ENCODE results near the gene TMEM119.
"Not testable (repeated sequence)": the region's sequence is repeated elsewhere in the genome, so short reads cannot be mapped to it uniquely, and the experiment has no call there.

Gene TMEM119

DNA sequence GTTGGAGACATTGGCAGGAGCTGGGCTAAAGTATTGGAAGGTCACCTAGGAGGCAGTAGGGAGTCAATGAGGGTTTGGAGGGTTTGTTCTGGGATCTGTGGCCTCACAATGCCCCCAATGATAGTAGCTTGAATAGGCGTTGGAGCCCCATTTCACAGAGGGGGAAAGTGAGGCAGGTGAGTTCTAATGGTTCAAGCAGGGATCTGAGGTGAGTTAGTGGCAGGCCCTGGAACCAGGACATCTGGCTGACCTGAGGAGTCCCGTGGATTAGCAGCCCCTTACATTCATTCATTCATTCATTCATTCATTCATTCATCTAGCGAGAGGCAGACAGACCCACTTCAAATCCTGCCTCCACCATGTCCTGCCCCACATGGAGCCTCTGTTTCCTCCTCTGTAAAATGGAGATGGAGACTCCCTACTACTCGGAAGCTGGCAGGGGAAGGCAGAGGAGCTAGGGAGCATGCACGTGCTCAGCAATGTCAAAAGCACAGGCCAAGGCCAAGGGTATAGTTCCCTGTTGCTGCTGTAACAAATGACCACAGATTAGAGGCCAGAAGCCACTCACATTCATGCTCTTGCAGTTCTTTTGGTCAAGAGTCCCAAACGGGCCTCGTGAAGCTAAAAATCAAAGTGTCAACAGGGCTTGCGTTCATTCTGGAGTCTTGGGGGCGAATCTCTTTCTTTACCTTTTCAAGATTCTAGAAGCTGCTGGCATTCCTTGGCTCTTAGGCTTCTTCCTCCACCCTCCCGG lies 2.2 kb upstream of the TMEM119 start:
- DNase-seq (ENCODE audit: low read depth): no peak

- no peak for DNase-seq (ENCODE audit: low read depth)
These were observed 1.7 kb upstream of the TMEM119 start for GRCh38 chr12:108599541-108599940.

- no peak for DNase-seq (ENCODE audit: low read depth)
These were observed 818 bp upstream of the TMEM119 start for GRCh38 chr12:108598553-108599250.

- no peak for DNase-seq (ENCODE audit: low read depth)
These were observed 878 bp downstream of the TMEM119 start for GRCh38 chr12:108596854-108597558.

GRCh38 chr12:108595711-108596647 lies 1.9 kb downstream of the TMEM119 start:
- DNase-seq (ENCODE audit: low read depth): no peak

GRCh38 chr12:108594960-108595710 lies 2.7 kb downstream of the TMEM119 start:
- DNase-seq (ENCODE audit: low read depth): no peak

DNA sequence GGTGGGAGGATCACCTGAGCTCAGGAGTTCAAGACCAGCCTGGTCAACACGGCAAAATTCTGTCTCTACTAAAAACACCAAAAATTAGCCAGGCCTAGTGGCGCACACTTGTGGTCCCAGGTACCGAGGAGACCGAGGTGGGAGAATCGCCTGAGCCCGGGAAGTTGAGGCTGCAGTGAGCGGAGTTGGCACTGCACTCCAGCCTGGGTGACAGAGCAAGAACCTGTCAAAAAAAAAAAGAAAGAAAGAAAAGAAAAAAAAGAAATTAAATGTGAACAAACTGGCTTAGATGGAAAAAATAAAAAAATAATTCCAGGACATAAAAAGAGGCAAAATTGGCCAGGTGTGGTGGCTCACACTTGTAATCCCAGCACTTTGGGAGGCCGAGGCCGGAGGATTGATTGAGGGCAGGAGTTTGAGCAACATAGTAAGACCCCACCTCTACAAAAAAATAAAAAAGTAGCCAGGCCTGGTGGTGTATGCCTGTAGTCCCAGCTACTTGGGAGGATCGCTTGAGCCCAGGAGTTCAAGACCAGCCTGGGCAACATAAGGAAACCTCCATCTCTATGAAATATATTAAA lies 3.5 kb downstream of the TMEM119 start:
- DNase-seq (ENCODE audit: low read depth): no peak

DNA sequence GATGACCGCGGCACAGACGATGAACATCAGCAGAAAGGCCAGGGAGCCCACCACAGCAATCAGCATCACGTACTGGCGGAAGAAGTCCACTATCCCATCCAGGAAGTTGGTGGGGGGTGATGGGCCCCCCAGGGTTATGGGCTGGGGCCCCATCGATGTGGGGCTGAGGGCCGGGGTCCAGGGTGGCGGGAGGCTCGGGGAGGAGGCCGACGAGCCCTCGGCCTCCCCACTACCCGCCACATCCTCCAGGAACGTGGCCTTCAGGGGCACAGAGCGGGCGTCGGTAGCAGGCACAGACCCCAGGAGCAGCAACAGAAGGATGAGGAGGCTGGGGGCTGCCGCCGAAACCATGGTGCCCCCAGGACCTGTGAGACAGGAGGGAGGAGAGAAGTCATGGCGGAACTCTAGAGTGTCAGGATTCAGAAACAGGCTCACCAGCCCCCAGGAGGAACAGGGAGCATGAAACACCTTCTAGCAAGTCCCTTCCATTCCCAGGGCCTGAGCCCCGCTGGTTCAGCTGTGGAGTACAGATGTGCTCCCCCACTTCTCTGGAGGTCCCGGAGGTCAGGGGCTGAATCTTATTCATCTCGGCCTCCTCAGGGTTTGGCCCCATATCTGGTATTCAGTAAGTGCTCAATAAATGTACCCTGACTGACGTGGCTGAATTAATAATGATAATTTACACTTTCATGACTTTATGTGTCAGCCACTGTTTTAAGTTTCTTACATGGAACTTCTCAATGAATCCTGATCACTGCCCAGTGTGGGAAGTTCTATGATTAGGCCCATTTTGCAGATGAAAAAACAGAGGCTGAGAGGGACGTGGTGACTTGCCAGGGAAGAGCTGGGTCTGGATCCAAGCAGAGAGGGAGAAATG lies 5.6 kb downstream of the TMEM119 start:
- DNase-seq (ENCODE audit: low read depth): no peak

DNA sequence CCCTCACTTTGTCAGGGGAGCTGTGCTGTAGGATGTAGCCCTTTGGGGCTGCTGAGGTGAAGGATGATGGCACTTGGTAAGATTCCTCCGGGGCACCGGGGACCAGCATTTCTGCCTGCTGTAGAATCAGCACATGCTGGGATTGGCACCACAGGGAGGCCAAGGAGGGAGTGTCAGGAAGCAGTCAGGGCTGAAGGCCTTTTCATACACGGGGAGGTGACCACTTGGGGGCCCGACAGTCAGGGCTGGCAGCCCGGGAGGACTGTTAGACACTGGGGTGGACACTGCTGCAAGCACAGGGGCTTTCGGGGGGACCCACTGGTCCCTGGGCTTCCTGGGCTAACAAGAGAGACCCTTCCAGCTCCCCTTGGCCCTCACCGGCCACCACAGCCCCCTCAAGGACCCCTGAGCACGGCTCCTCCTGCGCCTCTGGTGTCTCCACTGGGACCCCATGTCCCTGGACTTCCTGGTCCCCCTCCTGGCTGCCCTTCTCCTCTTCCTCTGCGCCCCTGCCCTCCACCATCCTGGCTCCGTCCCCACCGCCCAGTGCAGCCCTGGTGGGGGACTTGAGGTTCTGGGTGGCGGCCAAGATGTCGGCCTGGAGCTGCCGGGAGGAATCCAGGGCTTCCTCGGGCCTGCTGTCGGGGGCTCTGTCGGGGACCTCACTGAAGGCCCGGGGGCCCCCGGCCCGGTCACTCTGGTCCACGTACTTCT lies 6.5 kb downstream of the TMEM119 start:
- DNase-seq (ENCODE audit: low read depth): no peak

DNA sequence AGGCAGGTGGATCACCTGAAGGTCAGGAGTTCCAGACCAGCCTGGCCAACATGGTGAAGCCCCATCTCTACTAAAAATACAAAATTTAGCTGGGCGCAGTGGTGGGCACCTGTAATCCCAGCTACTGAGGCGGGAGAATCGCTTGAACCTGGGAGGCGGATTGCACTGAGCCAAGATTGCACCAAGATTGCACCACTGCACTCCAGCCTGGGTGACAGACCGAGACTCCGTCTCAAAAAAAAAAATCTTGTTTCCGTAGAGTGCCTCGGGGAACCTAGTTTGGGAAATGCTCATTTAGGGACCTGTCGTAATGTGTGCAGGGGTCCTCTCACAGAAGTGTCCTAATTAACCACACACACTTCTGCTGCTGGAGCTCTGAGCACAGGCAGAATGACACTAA lies 7.4 kb downstream of the TMEM119 start:
- not testable (repeated sequence) for DNase-seq (ENCODE audit: low read depth)

GRCh38 chr12:108589840-108590229 lies 8.0 kb downstream of the TMEM119 start:
- no peak for DNase-seq (ENCODE audit: low read depth)

DNA sequence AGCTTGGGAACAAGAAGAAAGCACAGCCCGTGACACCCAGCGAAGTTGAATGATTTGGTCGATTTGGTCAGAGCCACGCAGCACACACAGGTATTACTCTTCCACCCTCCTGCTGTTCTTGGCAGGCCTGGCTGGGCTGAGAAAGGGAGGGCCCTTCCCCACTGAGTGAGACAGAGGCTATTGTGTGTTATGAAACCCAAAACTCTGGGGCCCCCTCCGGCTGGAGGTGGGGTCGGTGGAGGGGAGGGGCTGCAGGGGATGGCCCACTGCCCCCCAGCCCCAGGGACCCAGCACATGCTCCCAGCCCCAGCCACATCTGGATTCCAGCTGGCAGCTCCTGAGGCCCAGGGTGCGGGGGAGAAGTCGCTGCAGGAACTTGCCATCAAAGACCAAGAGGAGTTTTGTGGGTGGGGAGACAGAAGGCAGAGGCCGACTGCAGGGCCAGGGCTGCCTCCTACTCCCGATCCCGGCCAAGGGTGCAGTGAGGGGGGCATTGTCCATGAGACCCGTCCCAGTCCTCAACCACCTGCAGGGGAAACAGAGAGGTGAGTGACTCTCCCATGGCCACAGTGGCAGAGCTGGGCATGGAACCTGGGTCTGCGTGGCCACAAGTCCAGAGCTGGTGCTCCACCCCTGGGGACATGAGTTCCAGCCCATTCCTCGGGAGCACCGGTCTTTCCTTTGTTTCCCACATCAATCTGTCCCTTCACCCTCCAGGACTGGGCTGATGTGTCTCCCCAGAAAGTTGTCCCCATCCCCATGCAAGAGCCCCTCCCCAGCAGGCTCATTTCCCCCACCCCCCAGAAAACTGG lies 8.7 kb downstream of the TMEM119 start:
- DNase-seq (ENCODE audit: low read depth): no peak

- no peak for DNase-seq (ENCODE audit: low read depth)
These were observed 10.1 kb downstream of the TMEM119 start for GRCh38 chr12:108587826-108588225.

DNA sequence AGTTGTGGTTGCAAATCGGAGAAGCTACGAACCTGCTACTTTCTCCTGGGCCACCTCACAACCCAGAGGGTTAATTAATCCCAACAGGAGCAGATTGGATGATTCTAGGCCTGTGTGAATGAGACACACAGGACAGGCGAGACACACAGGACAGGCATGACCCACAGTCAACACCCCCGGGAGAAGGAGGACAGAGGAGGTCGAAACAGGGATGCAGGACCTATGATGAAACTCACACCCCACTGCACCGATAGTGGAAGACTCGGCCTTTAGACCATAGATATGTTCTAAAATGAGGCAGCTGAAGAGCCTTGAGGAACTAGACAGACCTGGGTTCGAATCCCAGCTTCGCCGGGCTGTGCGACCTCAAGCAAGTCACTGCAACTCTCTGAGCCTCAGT lies 11.6 kb downstream of the TMEM119 start:
- DNase-seq (ENCODE audit: low read depth): no peak

GRCh38 chr12:108585864-108586263 lies 12.0 kb downstream of the TMEM119 start:
- no peak for DNase-seq (ENCODE audit: low read depth)

DNA sequence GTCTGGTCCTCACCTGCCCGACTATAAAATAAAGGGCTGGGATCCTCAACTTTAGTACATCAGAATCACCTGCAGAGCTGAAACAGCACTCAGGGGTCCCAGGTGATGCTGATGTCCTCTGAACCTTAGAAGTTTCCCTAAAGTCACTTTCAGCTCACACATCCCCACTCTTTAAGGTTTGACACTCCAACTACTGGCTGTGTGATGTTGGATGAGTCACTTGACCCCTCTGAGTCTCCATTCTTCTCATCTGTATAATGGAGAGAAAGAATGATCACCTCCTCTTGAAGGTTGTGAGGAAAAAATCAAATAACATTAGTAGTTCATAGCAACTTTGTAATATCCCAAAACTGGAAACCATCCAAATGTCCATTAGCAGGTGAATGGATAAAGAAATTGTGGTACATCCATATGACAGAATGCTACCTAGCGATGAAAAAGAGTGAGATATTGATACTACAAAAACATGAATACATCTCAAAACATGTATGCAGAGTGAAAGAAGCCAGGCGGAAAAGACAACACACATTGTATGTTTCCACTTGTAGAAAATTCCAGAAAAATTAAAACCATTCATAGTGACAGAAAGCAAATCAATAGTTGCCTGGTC lies 13.3 kb downstream of the TMEM119 start:
- no peak for DNase-seq (ENCODE audit: low read depth)

DNA sequence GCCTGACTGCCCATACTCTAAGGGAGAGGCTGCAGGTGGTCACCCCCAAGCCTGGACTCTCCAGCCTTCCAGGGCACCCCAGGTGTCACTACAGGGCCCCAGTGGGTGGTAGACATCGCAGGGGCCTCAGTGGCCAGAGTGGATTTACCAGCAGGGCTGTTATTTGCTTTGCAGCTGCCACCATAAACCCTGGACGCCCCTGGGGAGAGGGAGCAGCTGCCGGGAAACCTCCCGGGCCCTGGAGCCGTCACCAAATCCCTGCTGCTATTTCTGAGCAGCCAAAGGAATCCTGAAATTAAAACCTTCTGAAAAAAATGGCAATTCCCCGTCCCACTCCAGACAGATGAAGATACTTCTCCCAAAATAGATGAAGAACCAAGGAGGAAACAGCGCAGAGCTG lies 13.9 kb downstream of the TMEM119 start:
- DNase-seq (ENCODE audit: low read depth): no peak

All from stimulated activated CD8-positive, alpha-beta memory T cell treated with anti-CD3 and anti-CD28 coated beads, Interleukin-12 subunit alpha, Interleukin-12 subunit beta, amount 100 ng/mL, for 1 hour (primary cell).